HEK293 (cell line): Measurements from ENCODE around the gene AGK.

Source experiments
- CTCF ChIA-PET: fragments of 350-600 bp; formaldehyde crosslinking; extraction: SDS; loops from one replicate; lab custom pipeline; 2021; ENCODE audit warnings: antibody characterized with exemption; lab: Yijun Ruan, JAX
- POLR2A ChIA-PET: fragments of 300-600 bp; formaldehyde crosslinking; extraction: SDS; loops from one replicate; lab custom pipeline; 2020; ENCODE audit warnings: antibody characterized with exemption, inconsistent platforms; lab: Yijun Ruan, JAX
- H3K27ac ChIP-seq: fragments of 200-500 bp; sonication (Bioruptor generic); 2 replicates; pipeline ENCODE4 v1.5.1; 2014; ENCODE audit warnings: low read depth, low read length, control low read depth, inconsistent platforms; ENCODE audit errors: extremely low read depth
- H3K36me3 ChIP-seq, 2 experiments: fragments of 200-500 bp in 1 of 2; sonication (Bioruptor generic) in 1 of 2; 1 replicate in 1 of 2; 2 replicates in 1 of 2; pipeline ENCODE4 v1.5.1; 2014 to 2017; ENCODE audit warnings: inconsistent platforms in 2 of 2, low read length in 2 of 2; ENCODE audit not compliant: control insufficient read depth in 2 of 2, insufficient read depth in 1 of 2
- H3K4me1 ChIP-seq: fragments of 200-500 bp; sonication (Bioruptor generic); 2 replicates; pipeline ENCODE4 v1.5.1; 2014; ENCODE audit warnings: mild to moderate bottlenecking, low read length, inconsistent platforms; ENCODE audit not compliant: control insufficient read depth, insufficient read depth
- H3K4me3 ChIP-seq: 2 replicates; pipeline ENCODE4 v1.5.1; 2011; ENCODE audit warnings: low read depth, mild to moderate bottlenecking, control low read depth, low read length, moderate library complexity
- H3K9me3 ChIP-seq: fragments of 200-500 bp; sonication (Bioruptor generic); 2 replicates; pipeline ENCODE4 v1.5.1; 2014; ENCODE audit warnings: low read depth, low read length, inconsistent platforms; ENCODE audit not compliant: control insufficient read depth, insufficient read depth
- KLF10 ChIP-seq: fragments of 450-650 bp; IDR thresholded peaks from 2 replicates; pipeline ENCODE4 v1.5.1; 2018; ENCODE audit warnings: missing biosample characterization, mild to moderate bottlenecking, missing genetic modification characterization
- KLF7 ChIP-seq: fragments of 450-650 bp; formaldehyde crosslinking; IDR thresholded peaks from 2 replicates; pipeline ENCODE4 v1.5.1; 2016; ENCODE audit warnings: missing biosample characterization, missing genetic modification characterization, borderline replicate concordance
- KLF9 ChIP-seq: fragments of 450-650 bp; formaldehyde crosslinking; IDR thresholded peaks from 2 replicates; pipeline ENCODE4 v1.5.1; 2016; ENCODE audit warnings: missing biosample characterization, missing genetic modification characterization, low read depth
- MEIS1 ChIP-seq: sonication (generic); formaldehyde crosslinking; IDR thresholded peaks from 2 replicates; pipeline ENCODE4 v1.8.1; 2022; ENCODE audit warnings: missing genetic modification reagents, mild to moderate bottlenecking, borderline replicate concordance
- REPIN1 ChIP-seq: fragments of 450-650 bp; formaldehyde crosslinking; IDR thresholded peaks from 2 replicates; pipeline ENCODE4 v1.5.1; 2017; ENCODE audit warnings: missing biosample characterization, missing genetic modification characterization, low read depth
- SCRT2 ChIP-seq: fragments of 450-650 bp; formaldehyde crosslinking; IDR thresholded peaks from 2 replicates; pipeline ENCODE4 v1.5.1; 2016; ENCODE audit warnings: missing biosample characterization, missing genetic modification characterization
- ZFHX2 ChIP-seq: fragments of 450-650 bp; formaldehyde crosslinking; conservative IDR thresholded peaks from 2 replicates; pipeline ENCODE4 v1.5.1; 2016; ENCODE audit warnings: missing biosample characterization, missing genetic modification characterization
- ZFP3 ChIP-seq: fragments of 450-650 bp; formaldehyde crosslinking; IDR thresholded peaks from 2 replicates; pipeline ENCODE4 v1.5.1; 2016; ENCODE audit warnings: low read depth, missing biosample characterization, missing genetic modification characterization
- ZFP41 ChIP-seq: fragments of 450-650 bp; formaldehyde crosslinking; IDR thresholded peaks from 2 replicates; pipeline ENCODE4 v1.5.1; 2016; ENCODE audit warnings: missing biosample characterization, missing genetic modification characterization, borderline replicate concordance
- ZIC2 ChIP-seq: fragments of 450-650 bp; formaldehyde crosslinking; IDR thresholded peaks from 2 replicates; pipeline ENCODE4 v1.5.1; 2016; ENCODE audit warnings: missing biosample characterization, missing genetic modification characterization
- ZNF114 ChIP-seq: fragments of 450-650 bp; formaldehyde crosslinking; IDR thresholded peaks from 2 replicates; pipeline ENCODE4 v1.5.0; 2017; ENCODE audit warnings: missing biosample characterization, missing genetic modification characterization
- ZNF19 ChIP-seq: fragments of 450-650 bp; formaldehyde crosslinking; IDR thresholded peaks from 2 replicates; pipeline ENCODE4; 2016; ENCODE audit warnings: missing biosample characterization, missing genetic modification characterization, low read depth
- ZNF202 ChIP-seq: fragments of 450-650 bp; formaldehyde crosslinking; IDR thresholded peaks from 2 replicates; pipeline ENCODE4 v1.5.1; 2016; ENCODE audit warnings: missing biosample characterization, missing genetic modification characterization, borderline replicate concordance
- ZNF214 ChIP-seq: fragments of 450-650 bp; formaldehyde crosslinking; IDR thresholded peaks from 2 replicates; pipeline ENCODE4 v1.5.1; 2017; ENCODE audit warnings: missing biosample characterization, mild to moderate bottlenecking, missing genetic modification characterization, borderline replicate concordance
- ZNF292 ChIP-seq: fragments of 450-650 bp; formaldehyde crosslinking; IDR thresholded peaks from 2 replicates; pipeline ENCODE4 v1.5.1; 2016; ENCODE audit warnings: low read depth, missing biosample characterization, missing genetic modification characterization, borderline replicate concordance
- ZNF394 ChIP-seq: fragments of 450-650 bp; formaldehyde crosslinking; IDR thresholded peaks from 2 replicates; pipeline ENCODE4 v1.5.1; 2016; ENCODE audit warnings: missing biosample characterization, missing genetic modification characterization, mild to moderate bottlenecking, moderate library complexity, borderline replicate concordance
- ZNF529 ChIP-seq: fragments of 450-650 bp; formaldehyde crosslinking; IDR thresholded peaks from 2 replicates; pipeline ENCODE4 v1.5.1; 2017; ENCODE audit warnings: missing genetic modification characterization, missing biosample characterization; ENCODE audit not compliant: insufficient replicate concordance
- TF ChIP-seq, protein P1 (sequence below): fragments of 450-650 bp; formaldehyde crosslinking; IDR thresholded peaks from 2 replicates; pipeline ENCODE4 v1.5.1; 2016; ENCODE audit warnings: missing biosample characterization, missing genetic modification characterization
- TF ChIP-seq, protein P2 (sequence below): fragments of 450-650 bp; formaldehyde crosslinking; optimal IDR thresholded peaks from 2 replicates; pipeline ENCODE3; 2016; ENCODE audit warnings: missing biosample characterization, mild to moderate bottlenecking, missing genetic modification characterization
- TF ChIP-seq, protein P3 (sequence below): fragments of 450-650 bp; formaldehyde crosslinking; IDR thresholded peaks from 2 replicates; pipeline ENCODE4; 2016; ENCODE audit warnings: missing biosample characterization, missing genetic modification characterization
- TF ChIP-seq, protein P4 (sequence below): fragments of 450-650 bp; formaldehyde crosslinking; IDR thresholded peaks from 2 replicates; pipeline ENCODE4 v1.5.1; 2016; ENCODE audit warnings: missing biosample characterization, missing genetic modification characterization
- TF ChIP-seq, protein P5 (sequence below): fragments of 450-650 bp; formaldehyde crosslinking; IDR thresholded peaks from 2 replicates; pipeline ENCODE4 v1.5.1; 2016; ENCODE audit warnings: missing biosample characterization, missing genetic modification characterization

AGK gene

DNA sequence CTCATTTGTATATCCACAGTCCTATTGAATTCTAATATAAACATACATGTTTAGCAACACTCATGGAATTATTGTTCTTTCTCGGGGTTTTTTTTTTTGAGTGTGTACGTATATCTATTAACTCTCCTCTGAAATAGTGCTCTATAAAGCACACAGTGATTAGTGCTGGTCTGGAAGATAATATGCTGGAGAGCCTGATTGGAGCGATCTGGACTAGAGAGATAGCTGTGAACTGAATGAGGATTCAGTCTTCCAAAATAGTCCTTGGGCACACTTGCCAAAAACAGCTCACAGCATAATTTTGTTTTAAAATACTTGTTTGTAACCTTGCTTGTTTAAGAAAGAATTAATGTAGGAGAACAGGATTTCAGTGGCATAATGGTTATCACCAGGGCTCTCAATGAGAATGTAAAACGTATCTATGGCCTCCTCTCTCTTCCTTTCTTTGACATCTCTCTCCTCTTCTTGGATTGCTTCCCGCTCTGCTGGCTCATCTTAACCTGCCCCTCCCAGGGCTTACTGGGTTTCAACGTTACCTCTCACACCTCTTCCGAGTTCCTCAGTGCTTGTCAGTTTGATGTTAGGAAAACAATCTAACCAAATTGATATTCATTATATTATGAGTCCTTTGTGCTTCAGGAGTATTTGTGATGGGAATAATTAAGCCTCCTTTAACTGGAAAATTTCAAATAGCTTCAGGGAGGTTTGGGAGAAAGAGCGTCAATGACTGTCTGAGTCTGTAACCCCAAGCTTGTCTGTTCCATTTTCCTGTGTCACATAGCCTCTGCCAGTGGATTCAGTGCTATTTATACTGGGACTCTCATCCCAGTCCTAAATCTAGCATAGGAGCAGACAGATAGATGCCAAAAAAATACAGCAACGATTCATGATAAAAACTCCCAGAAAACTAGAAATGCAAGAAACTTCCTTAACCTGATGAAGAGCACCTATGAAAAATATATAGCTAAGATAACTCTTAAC, 16.2 kb upstream of the AGK start (continued):
- TF ChIP-seq, protein P1, sequence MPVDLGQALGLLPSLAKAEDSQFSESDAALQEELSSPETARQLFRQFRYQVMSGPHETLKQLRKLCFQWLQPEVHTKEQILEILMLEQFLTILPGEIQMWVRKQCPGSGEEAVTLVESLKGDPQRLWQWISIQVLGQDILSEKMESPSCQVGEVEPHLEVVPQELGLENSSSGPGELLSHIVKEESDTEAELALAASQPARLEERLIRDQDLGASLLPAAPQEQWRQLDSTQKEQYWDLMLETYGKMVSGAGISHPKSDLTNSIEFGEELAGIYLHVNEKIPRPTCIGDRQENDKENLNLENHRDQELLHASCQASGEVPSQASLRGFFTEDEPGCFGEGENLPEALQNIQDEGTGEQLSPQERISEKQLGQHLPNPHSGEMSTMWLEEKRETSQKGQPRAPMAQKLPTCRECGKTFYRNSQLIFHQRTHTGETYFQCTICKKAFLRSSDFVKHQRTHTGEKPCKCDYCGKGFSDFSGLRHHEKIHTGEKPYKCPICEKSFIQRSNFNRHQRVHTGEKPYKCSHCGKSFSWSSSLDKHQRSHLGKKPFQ (tag by site-specific recombination) = no peak
- TF ChIP-seq ZNF19 (tag by site-specific recombination) = no peak
- TF ChIP-seq, protein P2, sequence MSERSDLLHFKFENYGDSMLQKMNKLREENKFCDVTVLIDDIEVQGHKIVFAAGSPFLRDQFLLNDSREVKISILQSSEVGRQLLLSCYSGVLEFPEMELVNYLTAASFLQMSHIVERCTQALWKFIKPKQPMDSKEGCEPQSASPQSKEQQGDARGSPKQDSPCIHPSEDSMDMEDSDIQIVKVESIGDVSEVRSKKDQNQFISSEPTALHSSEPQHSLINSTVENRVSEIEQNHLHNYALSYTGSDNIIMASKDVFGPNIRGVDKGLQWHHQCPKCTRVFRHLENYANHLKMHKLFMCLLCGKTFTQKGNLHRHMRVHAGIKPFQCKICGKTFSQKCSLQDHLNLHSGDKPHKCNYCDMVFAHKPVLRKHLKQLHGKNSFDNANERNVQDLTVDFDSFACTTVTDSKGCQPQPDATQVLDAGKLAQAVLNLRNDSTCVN = no peak
- TF ChIP-seq ZFHX2 (tag by site-specific recombination) = no peak
- TF ChIP-seq, protein P3, sequence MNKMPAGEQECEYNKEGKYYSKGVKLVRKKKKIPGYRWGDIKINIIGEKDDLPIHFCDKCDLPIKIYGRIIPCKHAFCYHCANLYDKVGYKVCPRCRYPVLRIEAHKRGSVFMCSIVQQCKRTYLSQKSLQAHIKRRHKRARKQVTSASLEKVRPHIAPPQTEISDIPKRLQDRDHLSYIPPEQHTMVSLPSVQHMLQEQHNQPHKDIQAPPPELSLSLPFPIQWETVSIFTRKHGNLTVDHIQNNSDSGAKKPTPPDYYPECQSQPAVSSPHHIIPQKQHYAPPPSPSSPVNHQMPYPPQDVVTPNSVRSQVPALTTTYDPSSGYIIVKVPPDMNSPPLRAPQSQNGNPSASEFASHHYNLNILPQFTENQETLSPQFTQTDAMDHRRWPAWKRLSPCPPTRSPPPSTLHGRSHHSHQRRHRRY (tag by site-specific recombination) = no peak
- TF ChIP-seq ZNF114 (tag by site-specific recombination) = no peak
- TF ChIP-seq ZNF292 (tag by site-specific recombination) = no peak
- no peak for TF ChIP-seq KLF10 (tag by site-specific recombination)
- TF ChIP-seq ZIC2 = no peak
- TF ChIP-seq ZFP41 (tag by site-specific recombination) = no peak
- no peak for TF ChIP-seq REPIN1 (tag by site-specific recombination)
- TF ChIP-seq KLF9 (tag by site-specific recombination) = no peak
- no peak for TF ChIP-seq ZFP3 (tag by site-specific recombination)
- TF ChIP-seq, protein P4, sequence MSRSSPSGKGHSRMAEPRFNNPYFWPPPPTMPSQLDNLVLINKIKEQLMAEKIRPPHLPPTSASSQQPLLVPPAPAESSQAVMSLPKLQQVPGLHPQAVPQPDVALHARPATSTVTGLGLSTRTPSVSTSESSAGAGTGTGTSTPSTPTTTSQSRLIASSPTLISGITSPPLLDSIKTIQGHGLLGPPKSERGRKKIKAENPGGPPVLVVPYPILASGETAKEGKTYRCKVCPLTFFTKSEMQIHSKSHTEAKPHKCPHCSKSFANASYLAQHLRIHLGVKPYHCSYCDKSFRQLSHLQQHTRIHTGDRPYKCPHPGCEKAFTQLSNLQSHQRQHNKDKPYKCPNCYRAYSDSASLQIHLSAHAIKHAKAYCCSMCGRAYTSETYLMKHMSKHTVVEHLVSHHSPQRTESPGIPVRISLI (tag by site-specific recombination) = no peak
- no peak for TF ChIP-seq ZNF202
- TF ChIP-seq, all 188 proteins: peak for 0

- POLR2A ChIA-PET = no interaction called here
- Histone ChIP-seq H3K4me1 (no peaks in the 10 kb centered on the region), H3K27ac (no peak overlapping the region), H3K4me3 (no peak overlapping the region), H3K9me3 (no peaks in the 10 kb centered on the region), H3K36me3 (no peaks in the 10 kb centered on the region)
- CTCF ChIA-PET = no interaction called here
- TF ChIP-seq SCRT2 (0 out of 2 replicates have a peak, but pooled peaks have one; percentile 21), ZNF214 (tag by site-specific recombination) (no peak)
Observed at GRCh38 chr7:141537906-141538305, 13.3 kb upstream of the AGK start.

DNA sequence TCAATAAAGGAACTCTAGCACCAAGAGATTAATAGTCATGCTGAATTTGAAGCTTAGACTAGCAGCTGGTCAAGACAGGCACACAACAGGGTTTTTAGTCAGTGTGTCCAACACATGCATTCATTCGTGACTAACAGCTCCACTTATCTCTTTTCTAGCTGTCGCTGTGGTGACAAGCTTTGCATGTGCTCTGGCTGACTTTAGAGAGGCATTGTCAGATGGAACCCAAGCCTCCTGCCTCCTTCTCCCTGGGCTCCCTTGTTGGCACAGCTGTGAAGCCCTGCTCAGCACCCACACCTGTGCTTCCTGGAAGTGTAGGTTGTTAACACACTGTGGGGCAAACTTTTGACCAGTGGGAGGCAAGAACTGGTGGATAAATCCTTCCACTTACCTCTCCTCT, 9.8 kb upstream of the AGK start:
- Histone ChIP-seq H3K4me1 (no peaks in the 10 kb centered on the region), H3K4me3 (no peak overlapping the region), H3K27ac (no peak overlapping the region), H3K36me3 (no peaks in the 10 kb centered on the region), H3K9me3 (no peaks in the 10 kb centered on the region)
- ChIA-PET POLR2A (interaction anchor here (2.4 kb wide), 1 partner anchor 10 kb away, joined by 10 read pairs; the partner anchor contains the start of gene AGK), CTCF (interaction anchor here (0.6 to 1.0 kb wide), 2 partner anchors 8 to 1361 kb away, joined by 4 to 6 read pairs; no protein-coding TSS in a partner anchor)
- TF ChIP-seq, protein P5, sequence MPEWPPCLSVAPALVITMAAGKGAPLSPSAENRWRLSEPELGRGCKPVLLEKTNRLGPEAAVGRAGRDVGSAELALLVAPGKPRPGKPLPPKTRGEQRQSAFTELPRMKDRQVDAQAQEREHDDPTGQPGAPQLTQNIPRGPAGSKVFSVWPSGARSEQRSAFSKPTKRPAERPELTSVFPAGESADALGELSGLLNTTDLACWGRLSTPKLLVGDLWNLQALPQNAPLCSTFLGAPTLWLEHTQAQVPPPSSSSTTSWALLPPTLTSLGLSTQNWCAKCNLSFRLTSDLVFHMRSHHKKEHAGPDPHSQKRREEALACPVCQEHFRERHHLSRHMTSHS (tag by site-specific recombination) = no peak
- TF ChIP-seq ZNF394 (no peak), ZNF529 (tag by site-specific recombination) (no peak), KLF7 (tag by site-specific recombination) (no peak), MEIS1 (CRISPR knock-in tag) (no peak)
- TF ChIP-seq, protein P1 (tag by site-specific recombination) = no peak
